Measurements from ENCODE around the gene ITPR1.

The ITPR1 gene

DNA sequence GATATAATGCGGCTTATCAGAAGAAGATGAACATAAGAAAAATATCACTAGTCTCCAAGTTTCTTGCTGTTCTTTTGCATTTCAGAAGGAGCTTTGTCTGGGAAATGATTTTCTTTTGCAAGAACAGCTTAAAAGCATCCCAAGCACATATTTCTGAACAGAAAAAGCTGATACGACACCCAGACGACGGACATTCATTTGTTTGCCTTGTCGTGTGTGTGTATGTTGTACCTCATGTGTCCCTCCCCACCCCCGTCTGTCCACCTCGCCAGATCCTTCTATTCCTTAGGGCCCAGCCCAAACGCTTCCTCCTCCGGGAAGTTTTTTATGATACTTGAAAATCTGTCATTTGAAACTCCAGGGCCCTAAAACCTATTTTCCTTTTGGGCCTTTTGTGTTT is 8.8 kb downstream of the ITPR1 start:
- no peak overlapping the region for H3K27ac ChIP-seq
- CTCF ChIA-PET = interaction anchor here (0.7 kb wide), 1 partner anchor 302 kb away, joined by 4 read pairs; no protein-coding TSS in a partner anchor
- DNase-seq (ENCODE audit: low spot score) = no peak
- POLR2A ChIA-PET (ENCODE audit: low non-redundant PET) = no interaction called here
- TF ChIP-seq, protein P1, sequence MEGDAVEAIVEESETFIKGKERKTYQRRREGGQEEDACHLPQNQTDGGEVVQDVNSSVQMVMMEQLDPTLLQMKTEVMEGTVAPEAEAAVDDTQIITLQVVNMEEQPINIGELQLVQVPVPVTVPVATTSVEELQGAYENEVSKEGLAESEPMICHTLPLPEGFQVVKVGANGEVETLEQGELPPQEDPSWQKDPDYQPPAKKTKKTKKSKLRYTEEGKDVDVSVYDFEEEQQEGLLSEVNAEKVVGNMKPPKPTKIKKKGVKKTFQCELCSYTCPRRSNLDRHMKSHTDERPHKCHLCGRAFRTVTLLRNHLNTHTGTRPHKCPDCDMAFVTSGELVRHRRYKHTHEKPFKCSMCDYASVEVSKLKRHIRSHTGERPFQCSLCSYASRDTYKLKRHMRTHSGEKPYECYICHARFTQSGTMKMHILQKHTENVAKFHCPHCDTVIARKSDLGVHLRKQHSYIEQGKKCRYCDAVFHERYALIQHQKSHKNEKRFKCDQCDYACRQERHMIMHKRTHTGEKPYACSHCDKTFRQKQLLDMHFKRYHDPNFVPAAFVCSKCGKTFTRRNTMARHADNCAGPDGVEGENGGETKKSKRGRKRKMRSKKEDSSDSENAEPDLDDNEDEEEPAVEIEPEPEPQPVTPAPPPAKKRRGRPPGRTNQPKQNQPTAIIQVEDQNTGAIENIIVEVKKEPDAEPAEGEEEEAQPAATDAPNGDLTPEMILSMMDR (conservative IDR thresholded peaks at IDR 0.05; ENCODE audit: low read depth) = no peak

DNA sequence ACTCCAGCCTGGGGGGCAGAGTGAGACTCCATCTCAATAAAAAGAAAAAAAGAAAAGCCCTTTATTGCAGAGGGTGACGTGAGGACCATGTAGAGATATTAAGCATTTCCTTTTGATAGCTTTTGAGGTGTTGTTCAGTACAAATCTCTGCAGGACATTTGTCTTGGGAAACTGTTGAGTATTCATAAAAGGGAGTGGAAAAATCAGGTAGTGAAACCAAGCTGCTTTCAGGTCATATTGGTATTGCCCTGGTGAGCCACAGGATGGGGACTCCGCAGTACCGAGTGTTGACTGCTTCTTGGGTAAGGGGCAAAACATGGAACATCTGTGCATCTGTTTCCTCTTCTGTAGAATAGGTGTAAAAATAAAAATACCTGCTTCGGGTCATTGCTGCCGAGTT is 9.9 kb downstream of the ITPR1 start:
- no peak overlapping the region for H3K27ac ChIP-seq
- POLR2A ChIA-PET (ENCODE audit: low non-redundant PET) = no interaction called here
- no peak for DNase-seq (ENCODE audit: low spot score)
- TF ChIP-seq, protein P1 (conservative IDR thresholded peaks at IDR 0.05; ENCODE audit: low read depth) = no peak
- CTCF ChIA-PET = interaction anchor here (0.7 kb wide), 1 partner anchor 29 kb away, joined by 4 read pairs; no protein-coding TSS in a partner anchor

DNA sequence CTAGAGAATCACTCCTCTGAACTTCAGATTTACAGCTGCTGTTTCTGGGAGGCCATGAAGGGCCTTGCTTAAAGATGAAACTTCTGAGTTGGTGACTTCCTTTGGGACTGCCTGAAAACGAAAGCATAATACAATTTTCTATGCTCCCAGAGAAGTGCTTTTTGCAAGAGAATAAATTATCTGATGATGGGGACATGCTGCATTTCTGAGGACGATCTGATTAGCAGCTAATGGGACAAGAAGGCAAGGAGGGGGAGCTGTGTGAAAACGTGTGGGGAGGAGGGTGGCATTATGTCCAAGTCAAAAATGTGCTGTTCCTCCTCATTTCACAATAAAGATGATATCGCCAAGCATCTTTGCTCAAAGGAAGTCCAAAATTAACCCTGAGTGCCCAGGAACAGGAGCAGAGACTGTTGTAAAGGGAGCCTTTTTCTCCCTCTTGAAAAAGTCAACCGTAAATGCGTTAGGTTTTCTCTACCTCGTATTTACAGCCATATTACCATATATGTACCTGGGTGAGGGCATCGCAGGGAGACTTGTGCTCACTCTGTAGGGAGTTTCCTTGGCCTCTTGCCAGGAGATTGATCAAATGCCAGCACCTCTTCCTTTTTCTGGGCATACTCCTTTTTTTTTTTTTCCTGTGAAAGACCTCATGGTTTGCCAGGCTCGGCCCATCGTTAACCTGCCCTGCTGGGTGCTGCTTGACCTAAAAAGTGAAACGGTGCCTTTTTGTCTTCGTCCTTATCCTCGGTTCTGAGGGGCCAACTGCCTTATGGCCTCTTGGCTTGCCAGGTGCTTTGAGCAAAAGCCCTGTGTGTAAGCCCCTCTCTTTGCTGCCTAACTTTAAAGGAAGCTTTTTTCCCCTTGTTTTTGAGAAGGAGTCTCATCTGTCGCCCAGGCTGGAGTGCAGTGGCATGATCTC is 11.5 kb downstream of the ITPR1 start:
- no peak overlapping the region for H3K27ac ChIP-seq
- DNase-seq (ENCODE audit: low spot score) = peak; percentile 3
- CTCF ChIA-PET = no interaction called here
- POLR2A ChIA-PET (ENCODE audit: low non-redundant PET) = no interaction called here
- TF ChIP-seq, protein P1 (conservative IDR thresholded peaks at IDR 0.05; ENCODE audit: low read depth) = no peak

DNA sequence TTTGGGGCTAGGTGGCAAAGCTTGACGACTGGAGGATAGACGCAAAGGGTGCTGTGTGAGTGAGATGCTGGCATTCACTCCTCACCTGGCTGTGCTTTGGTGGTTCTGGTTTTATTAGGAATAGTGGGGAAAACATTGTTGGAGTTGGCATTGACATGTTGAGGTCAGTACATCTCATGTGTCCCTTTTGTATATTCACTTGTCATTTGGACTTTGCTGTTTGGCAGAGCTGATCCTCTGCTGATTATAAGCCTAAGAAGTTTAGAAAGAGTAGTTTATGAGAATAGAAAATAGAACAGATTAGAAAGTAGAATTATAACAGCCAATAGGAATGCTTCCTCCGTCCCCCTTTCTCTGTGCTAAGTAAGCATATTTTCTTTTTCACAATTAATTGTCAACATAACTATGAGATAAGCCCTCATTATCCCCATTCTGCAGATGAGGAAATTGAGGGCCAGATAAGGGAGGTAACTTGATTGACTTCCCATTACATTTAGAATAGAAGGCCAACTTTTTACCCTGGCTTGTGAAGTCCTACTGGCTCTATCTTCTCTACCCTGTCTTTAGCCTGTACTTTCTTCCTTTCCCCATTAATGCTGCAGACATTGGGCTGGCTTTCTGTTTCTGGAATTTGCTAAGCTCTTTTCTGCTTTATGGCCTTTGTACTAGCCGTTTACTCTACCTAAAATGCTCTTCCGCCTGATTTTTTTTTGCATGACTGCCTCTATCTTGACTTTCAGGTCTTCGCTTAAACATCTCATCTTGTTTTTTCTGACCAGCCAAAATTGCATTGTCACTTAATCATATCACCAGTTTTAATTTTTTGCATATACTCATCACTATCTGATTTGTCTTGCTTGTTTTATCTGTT is 12.8 kb downstream of the ITPR1 start:
- TF ChIP-seq, protein P1 (conservative IDR thresholded peaks at IDR 0.05; ENCODE audit: low read depth) = no peak
- CTCF ChIA-PET = no interaction called here
- POLR2A ChIA-PET (ENCODE audit: low non-redundant PET) = no interaction called here
- no peak overlapping the region for H3K27ac ChIP-seq
- DNase-seq (ENCODE audit: low spot score) = no peak

DNA sequence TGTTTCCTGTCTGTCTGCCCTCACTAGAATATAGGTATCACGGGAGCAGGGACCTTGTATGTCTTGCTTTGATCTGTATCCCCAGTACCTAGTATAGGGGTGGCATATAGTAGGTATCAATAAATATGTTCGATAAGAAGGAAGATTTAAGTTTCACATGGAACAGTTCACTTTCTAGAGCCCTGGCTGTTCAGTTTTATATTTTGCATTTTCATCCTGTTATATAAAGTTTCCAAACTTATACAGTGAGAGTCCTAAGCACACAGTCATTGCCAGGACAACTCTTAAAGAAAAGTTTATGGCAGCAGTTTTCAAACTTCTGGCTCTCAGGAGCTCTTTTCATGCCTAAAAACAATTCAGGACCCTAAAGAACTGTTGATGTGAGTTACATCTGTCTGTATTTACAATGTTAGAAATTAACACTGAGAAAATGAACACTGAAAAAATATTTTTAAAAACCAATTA is 13.4 kb downstream of the ITPR1 start:
- no peak for DNase-seq (ENCODE audit: low spot score)
- ChIA-PET POLR2A (ENCODE audit: low non-redundant PET) (no interaction called here), CTCF (no interaction called here)
- TF ChIP-seq, protein P1 (conservative IDR thresholded peaks at IDR 0.05; ENCODE audit: low read depth) = no peak
- H3K27ac ChIP-seq = no peak overlapping the region

DNA sequence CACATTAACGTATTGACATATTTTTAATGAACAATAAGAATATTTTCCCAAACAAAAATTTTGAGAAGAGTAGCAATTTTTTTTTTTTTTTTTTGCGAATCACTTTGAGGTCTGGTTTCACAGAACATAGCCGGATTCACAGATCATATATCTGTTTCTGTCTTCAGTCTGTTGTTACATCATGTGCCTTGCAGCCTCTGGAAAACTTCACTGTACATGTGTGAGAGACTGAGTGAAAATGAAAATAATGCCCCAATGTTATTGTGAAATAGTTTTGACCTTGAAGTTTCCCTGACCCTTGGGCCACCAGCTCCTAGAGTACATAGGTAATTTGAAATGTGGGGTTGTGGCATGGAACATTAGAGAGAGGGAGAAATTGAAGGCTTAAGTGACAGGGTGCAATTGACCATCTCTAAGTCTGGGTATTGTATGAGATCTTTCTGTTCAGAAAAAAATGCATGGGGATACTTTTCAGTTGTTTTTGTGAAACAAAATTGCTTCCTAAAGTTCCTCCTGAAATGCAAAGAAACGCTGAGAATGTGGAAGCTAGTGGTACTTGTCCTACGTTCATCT is 14.0 kb downstream of the ITPR1 start:
- DNase-seq (ENCODE audit: low spot score) = no peak
- CTCF ChIA-PET = no interaction called here
- TF ChIP-seq, protein P1 (conservative IDR thresholded peaks at IDR 0.05; ENCODE audit: low read depth) = no peak
- no peak overlapping the region for H3K27ac ChIP-seq
- POLR2A ChIA-PET (ENCODE audit: low non-redundant PET) = no interaction called here
